Endothelial cell of umbilical vein (primary cell): Measurements from ENCODE around the gene IL4R.

Experiments
- GATA2 ChIP-seq: IDR thresholded peaks from 2 replicates; pipeline ENCODE4 v1.7.0; 2011; ENCODE audit warnings: low read depth, mild to moderate bottlenecking, moderate library complexity, mixed read lengths, low read length; ENCODE audit not compliant: insufficient read length, insufficient read depth
- POLR2AphosphoS5 ChIP-seq: IDR thresholded peaks from 2 replicates; pipeline ENCODE4 v1.6.1; 2012; ENCODE audit warnings: low read depth, mild to moderate bottlenecking, control low read depth, low read length, moderate library complexity; ENCODE audit not compliant: insufficient read depth

GRCh38 chr16:27401768-27402568 is 88.2 kb downstream of the IL4R start, which contains the start of gene IL21R:
- TF ChIP-seq GATA2 (no peak), POLR2AphosphoS5 (no peak)
